GM12872 (cell line): ENCODE measurements around the gene PGR.

Experiments
- TF ChIP-seq, protein P1 (sequence below): IDR thresholded peaks from 3 replicates; pipeline ENCODE4 v1.5.1; 2011; ENCODE audit warnings: low read depth, mild to moderate bottlenecking, low read length, moderate library complexity; ENCODE audit not compliant: insufficient read depth

Gene PGR

DNA sequence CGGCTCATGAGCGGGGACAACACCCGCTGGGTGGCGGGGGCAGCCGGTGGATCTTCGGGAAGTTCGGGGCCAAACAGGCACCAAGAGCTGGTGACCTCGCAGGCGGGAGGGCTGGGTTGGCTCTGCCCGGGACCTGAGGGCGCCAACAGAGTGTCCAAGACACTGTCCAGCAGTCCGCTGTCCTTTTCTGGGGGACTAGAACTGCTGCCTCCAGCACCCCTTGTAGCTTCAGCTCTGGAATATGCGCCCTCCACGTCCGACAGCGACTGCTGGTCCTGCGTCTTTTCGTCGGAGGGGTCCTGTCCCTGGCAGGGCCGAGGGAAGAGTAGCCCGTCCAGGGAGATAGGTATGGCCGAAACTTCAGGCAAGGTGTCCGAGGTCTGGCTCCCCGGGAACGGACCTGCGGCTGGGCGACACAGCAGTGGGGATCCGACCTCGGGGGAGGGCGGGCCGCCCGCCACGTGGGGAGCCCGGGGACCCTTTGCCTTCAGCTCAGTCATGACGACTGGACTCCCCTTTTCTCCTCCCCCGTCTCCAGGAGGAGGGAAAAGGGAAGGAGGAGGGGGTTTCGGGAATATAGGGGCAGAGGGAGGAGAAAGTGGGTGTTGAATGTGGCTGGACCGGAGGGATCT, 926 bp downstream of the PGR start:
- TF ChIP-seq, protein P1, sequence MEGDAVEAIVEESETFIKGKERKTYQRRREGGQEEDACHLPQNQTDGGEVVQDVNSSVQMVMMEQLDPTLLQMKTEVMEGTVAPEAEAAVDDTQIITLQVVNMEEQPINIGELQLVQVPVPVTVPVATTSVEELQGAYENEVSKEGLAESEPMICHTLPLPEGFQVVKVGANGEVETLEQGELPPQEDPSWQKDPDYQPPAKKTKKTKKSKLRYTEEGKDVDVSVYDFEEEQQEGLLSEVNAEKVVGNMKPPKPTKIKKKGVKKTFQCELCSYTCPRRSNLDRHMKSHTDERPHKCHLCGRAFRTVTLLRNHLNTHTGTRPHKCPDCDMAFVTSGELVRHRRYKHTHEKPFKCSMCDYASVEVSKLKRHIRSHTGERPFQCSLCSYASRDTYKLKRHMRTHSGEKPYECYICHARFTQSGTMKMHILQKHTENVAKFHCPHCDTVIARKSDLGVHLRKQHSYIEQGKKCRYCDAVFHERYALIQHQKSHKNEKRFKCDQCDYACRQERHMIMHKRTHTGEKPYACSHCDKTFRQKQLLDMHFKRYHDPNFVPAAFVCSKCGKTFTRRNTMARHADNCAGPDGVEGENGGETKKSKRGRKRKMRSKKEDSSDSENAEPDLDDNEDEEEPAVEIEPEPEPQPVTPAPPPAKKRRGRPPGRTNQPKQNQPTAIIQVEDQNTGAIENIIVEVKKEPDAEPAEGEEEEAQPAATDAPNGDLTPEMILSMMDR = no peak

DNA sequence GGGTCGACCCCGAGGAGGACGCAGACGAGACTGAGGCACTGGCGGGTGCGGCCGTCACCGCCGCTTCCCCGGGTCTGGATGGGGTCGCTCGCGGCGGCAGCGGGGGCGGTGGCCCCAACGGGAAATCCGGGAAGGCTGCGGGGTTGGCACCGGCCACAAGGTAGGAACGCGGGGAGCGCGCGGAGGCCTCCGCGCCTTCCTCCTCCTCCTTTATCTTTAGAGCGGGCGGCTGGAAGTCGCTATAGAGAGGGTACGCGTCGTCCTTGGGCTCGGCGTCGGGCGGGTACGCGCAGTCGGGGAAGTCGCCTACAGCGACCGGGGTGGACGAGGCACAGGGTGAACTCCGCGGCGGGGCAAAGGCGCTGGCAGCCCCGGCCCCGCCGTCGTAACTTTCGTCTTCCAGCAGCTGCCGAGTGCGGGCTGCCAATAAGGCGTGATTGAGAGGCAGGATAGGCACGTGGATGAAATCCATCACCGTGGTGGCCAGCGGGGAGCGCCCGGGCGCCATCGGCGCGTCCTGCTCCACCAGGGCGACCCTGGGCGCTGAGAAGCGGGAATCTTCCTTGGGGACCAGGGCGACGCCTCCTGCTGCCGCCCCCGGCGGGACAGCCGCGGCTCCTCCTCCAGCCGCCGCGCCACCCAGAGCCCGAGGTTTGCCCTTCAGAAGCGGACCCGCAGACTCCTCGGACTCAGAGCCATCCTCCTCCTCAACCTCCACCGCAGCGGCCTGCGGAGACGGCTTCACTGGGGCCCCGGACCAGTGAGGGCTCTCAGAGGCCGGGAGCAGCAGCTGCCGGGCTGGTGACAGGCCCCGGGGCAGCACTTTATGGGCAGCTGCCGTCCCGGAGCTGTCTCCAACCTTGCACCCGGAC, 1.7 kb downstream of the PGR start:
- TF ChIP-seq, protein P1 = no peak

DNA sequence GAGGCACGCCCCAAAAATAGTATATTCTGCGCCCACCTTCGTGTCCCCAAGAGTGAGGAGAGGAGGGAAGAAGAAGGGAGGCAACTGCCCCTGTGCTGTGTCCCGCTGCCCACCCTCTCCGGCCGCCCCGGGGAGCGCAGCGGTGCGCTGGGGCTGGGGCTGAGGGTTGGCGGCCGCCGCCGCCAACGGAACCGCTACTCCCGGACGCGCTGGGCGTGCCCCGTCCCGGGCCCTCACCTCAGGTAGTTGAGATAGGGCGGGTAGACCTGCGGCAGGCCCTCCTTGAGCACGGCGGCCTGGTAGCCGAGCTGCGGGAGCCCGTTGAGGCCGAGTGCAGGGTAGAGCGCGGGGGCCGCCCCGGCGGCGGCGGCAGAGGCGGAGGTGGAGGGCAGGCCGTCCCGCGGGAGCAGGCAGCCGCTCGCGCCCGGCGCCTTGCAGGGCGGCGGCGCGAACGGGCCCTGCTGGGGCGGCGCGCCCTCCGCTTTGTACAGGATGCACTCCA, 2.4 kb downstream of the PGR start:
- TF ChIP-seq, protein P1 = no peak

DNA sequence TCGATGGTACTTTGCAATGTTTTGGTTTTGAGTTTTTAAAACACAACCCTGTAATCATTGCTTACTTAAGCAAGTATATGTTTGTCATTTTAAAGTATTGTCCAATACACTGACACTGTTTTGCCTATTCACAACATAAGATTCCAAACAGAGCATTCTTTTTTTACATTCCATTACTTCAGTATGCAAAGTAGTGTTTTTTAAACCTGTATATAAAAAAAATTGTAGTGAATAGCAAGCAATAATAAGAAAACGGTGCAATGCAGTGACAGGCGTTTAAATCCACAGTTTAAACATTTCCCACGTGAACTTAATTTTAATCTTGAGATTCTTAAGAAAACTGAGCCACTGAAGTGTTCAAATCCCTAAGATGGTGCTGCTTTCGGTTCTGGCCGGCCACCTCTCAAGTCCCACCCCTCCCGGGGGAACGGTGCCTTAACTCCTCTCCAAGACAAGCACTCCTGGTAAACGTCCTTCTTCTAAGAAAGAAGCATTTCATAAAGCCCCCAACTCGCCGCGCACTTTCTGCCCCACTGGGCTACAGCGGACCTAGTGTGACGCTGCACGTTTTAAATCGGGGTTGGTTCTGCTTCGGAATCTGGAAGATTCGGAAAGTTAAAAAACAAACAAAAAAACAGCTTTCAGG, 2.9 kb downstream of the PGR start:
- TF ChIP-seq, protein P1 = no peak

DNA sequence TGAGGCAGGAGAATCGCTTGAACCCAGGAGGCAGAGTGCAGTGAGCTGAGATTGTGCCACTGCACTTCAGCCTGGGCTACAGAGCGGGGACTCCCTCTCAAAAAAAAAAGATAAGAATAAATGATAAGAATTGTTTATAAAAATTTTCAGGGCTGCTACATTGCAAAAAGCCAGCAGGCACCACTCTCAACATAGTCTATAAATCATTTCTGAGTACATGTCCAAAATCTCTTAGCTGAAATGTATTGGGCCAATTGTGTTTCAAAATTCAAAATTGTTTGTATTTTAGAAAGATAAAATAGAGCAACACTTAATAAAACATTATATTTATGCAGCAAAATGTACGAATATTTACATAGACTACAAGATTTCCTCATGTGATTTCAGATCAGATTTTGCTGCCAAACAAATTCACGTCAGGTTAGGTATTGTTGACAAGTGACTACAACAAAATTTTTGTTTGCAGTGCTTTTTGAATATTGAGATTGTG, 13.9 kb downstream of the PGR start:
- TF ChIP-seq, protein P1 = no peak

DNA sequence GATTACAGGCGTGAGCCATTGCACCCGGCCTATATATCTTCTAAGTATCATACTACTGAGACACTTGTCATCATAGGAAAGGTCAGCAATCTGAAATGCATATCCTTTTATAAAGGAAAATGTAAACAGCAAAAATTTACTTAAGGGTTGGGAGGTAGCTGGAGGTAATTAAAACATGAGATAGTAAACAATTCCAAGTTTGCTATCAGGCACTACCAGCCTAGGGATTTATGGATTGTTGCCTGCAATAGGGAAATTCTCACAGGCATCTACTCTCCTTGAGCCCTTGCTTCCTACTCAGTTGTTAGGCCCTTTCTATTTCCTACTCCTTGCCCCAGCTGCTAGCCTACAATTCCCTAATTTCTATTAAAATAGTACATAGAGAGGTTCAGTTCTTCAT, 16.1 kb downstream of the PGR start:
- TF ChIP-seq, protein P1 = no peak

DNA sequence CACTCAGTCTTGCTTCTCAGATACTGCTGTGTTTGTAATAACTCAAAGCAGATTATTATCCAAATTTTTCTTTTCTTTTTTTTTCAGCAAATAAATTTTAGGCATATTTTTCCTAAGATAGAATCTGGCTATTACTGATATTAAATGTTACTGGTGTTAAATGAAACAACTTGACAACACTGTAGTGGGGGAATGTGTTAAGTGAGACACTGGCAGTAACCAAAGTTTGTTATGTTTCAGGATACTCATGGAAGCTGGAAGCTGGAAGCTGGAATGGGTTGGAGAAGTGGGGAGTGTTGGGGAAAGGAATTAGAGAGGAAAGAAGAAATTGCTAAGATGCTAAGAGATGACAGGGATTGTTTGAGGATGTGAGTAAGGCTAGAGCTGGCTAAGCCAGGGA, 24.9 kb downstream of the PGR start:
- TF ChIP-seq, protein P1 = no peak
